ENCODE data around the gene TLCD5.

TLCD5 gene

DNA sequence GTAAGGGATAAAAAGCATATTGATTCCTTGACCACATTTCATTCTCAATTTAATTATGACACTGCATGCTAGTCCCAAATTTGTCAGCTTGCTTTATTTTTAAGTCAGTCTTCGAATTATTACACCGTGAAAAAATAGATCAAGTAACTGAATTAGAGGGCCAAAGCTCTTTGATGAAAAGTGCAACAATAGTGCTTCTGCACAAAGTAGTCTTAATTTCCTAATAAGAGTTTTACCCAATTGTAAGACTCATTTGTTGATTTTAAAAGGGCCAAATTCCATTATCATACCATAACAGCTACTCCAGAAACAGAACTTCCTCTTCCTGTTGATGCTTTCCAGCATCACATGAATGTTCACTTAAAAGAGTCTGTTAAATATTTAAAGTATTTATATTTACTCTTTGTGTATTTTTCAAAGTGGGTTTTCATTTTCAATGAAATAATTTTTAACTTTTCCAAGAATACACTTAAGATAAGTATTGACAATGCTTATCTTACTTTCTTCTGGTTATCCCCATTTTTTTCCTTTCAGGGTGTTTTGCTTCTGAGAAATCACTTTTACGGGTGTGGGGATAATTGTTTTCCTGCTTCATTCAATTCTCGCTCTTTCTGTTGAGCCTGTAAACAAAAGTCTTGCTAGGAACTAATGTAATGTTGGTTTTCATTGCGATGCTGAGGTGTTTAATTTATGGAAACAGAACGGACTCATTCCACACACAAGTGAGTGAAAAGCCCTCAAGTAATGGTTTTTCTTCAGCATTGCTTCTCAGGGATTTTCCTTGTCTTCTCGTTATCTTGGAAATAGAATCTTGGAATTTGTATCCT lies 13.2 kb downstream of the TLCD5 start:
- DNase-seq = no peak

DNA sequence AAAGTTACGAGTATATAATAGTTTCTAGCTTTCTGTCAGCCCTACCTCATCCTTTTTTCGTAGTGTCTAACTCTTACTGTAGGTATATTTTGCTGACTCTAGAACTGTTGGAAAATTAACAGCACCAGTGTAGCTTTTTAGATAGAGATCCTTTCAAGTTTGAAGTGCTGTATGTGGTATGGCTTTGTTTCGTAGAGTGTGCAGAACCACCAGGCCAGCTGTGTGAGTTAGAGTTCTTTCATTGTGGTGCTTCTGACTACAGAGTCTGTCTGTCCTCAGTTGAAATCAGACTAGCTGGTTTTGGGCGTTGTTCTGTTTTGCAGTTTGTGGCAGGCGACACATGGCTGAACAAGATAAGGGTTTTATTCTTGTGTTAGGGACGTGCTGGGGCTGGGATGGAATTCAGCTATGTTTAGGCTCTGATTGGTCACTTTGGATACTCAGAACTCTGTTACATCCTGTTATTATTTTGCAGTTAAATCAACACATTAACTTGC lies 14.3 kb downstream of the TLCD5 start:
- no peak for DNase-seq

DNA sequence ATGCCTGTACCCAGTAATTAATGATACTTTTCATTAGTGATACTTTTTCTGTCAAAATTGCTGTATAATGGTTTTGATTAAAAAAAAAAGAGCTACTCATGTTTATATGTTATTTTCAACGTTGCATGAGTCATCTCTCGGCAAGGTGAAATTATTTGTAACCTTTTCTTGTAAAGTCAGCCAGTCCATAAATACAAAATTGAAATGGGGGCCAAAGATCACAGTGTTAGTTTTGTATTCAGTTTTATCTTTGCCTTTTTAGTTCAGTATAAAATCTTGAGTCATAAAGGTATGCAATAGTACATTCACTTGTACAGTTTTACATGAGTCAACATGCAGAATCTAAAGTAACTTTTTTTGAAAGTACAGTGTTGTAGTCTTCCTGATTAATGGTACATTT lies 15.4 kb downstream of the TLCD5 start:
- DNase-seq = no peak

DNA sequence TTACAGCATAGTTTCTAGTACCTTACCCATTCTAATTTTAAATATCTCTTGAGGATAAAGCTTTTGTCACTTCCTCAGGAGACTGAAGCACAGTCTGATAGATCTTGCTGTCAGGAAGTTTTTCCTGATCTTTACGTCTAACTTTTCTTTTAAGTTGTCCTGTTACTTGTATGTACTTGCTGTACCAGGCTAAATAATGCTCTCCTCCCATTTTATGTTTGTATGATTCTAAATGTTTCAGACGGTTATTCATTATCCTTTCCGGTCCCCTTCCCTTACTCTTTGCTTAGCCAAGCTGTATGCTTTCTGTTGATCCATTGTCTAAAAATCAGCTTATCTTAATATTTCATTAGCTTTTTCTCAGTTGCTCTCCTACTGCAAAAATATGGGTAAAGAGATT lies 17.1 kb downstream of the TLCD5 start:
- DNase-seq = no peak

DNA sequence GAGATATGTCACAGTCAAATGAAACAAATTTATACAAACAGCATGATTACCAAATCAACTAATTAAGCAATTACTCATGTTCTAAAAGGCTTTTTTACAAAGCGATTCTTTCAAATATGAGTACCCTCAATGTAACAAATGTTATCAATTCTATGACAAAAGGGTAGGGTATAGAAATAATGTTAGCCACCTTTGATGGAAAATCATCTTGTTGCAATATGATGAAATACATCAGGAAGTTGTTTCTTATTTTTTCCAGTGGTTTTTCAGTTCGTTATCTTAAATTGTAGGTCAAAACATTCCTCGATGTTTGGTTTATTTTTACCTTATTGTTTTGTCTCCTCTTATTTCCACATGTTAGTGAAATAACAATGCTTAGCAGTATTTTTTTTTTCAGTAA lies 17.6 kb downstream of the TLCD5 start:
- no peak for DNase-seq

DNA sequence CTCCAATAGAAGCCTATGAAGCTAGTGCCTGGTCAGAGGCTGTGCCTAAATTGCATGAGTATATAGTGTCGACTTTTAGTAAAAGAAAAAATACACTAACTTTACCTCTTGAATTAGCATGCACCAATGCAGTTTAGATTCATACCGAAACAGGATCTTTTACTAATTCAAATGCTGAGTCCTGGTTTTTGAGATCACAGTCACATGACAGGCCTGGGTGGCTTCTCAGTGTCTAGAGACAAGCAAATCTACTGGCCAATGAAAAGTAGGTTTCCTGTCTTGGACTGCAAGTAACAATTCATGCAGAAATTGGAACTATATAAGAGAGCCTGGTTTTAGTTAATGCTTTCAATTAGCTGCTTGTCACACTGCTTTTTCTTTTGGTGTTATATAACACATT lies 18.3 kb downstream of the TLCD5 start:
- no peak for DNase-seq

DNA sequence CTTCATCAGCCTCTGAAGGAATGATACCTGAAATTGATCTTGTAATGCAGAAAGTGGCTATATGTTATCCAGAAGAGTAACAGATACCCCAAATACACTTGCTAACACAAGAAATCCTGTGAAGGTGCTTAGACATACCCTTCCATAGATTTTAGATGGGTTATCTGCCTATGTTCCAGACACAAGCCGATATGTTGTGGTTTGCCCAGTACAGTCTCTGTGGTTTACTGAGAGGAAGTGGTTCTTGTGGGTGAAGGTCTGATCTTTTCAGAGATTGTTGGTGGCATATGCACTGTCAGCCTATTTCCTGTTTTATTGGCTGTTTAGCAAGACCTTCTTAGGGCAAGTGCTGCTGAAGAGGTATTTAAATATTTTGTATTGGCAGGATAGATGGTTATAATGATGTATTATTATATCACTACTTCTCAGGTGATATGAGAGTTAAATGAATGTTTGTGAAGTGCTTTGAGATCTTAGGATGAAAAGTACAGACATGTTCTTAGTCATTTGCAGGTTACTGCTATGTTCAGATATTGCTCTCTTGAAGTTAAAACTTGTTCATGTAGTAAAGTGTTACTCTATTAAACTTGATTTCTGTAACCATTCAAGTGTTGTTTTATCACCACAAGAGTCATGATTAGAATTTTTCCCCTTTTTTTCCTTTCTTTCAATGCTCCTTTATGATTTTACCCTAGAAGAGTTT lies 19.4 kb downstream of the TLCD5 start:
- DNase-seq = no peak

DNA sequence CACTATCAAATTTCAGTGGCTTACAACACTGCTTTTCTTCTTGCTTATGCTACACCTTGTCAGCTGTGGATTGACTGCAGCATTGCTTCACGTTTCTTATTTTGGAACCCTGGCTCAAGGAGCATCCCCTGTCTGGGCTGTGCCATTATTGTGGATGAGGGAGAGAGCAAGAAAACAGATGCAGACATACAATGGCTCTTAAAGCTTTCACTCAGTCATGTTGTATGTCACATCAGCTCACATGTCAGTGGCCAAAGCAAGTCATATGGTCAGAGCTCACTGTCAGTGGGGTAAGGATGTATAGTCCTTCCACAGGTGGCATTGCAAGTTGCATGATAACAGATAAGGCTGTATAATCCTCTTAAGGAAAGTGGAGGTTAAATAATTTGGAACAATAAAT lies 21.1 kb downstream of the TLCD5 start:
- DNase-seq = no peak

DNA sequence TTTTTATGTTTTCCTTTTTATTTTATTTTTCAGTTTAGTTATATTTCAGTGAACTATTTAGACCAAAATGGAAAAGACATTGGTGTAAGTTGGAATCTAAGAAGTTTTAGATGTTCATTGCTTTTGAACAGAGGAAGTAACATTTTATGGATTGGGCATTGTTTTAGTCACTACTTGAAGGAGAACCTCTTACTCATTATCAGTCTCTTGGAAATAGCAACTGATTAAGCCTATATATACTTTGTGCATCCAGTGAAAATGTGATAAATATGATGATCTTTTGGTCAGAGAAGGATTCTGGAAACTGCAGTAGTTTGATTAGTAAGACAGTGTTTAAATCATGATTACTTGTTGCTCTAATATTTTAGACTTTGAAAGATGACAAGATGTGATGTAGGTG lies 25.5 kb downstream of the TLCD5 start:
- DNase-seq = no peak

DNA sequence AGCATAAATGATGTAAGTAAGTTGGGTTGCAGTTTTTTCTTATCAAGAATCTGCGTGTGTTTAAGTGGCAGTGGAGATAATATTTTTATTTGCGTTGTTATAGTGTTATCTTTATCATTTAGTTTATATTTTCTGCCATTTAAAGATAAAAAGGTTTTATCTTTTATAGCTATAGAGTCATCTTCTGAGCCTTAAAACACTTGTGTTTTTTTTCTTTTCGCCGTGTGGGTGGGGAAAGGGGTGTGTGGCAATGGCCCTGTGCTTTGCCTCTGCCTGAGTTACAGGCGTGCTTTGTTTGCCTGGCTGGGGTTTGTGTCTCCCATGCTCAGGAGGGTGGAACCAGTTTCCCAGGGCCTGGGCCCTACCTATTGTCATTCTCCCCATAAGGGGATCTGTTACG lies 27.3 kb downstream of the TLCD5 start:
- DNase-seq = no peak

DNA sequence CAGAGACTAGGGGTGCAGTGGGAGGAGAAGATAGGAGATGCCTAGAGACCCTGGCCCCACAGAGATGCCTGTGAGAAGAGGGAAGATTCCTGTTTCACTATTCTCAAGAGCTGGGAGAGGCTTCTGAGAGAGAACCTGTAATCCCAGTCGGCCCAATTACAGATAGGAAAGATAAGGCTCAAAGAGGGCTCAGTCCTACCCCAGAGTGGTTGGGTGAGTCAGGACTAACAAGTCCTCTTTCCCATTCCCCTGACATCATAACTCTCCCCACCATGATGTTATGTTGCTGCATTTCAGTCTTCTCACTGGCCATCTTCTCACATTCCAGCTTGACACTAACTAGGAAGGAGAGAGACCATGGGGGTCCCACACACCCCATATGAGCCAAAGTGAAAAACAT lies 29.0 kb downstream of the TLCD5 start:
- DNase-seq = no peak

DNA sequence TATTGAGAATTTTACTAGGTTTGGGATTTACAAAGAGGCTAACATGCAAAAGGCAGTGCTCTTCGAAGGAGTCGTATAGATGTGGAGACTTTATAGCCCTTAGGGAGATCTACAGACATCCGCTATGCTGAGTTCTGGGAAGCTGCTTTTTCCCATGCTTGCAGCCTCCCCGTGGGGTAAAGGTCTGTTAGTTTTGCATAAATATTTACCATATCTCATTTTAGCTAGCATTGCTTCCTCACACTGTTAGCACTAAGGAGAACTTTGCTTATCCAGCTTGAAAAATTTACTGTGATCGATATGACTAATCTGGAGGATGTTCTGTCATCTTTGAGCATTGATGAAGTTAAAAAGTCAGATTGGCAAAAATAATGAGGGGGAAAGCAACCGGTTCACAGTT lies 29.7 kb downstream of the TLCD5 start:
- no peak for DNase-seq

DNA sequence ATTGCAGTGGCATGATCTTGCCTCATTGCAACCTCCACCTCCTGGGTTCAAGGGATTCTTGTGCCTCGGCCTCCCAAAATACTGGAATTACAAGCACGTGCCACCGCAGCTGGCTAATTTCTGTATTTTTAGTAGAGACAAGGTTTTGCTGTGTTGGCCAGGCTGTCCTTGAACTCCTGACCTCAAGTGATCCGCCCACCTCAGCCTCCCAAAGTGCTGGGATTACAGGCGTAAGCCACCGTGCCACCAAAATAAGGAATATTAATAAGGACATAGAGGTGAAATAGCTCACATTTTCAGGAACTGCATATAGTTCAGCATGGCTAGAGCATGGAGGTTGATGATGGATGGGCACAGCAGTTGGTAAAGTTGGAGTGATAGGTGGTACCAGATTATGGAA lies 32.5 kb downstream of the TLCD5 start:
- DNase-seq = no peak

DNA sequence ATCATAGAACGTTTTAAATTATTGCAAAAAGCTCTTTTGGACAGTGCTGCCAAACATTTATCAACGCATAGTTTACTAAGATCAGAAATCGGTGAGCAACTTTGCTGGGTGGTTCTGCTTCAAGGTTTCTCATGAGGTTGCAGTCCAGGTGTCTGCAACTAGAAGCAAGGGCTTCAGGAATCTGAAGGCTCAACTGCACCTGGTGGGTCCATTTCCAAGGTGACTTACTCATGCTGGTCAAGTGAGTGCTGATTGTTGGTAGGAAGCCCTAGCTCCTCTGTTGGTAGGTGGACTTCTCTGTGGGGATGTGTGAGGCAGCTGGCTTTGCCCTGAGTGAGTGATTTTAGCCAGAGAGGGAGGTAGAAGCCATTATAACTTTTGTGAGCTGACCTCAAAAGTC lies 33.6 kb downstream of the TLCD5 start:
- DNase-seq = no peak

DNA sequence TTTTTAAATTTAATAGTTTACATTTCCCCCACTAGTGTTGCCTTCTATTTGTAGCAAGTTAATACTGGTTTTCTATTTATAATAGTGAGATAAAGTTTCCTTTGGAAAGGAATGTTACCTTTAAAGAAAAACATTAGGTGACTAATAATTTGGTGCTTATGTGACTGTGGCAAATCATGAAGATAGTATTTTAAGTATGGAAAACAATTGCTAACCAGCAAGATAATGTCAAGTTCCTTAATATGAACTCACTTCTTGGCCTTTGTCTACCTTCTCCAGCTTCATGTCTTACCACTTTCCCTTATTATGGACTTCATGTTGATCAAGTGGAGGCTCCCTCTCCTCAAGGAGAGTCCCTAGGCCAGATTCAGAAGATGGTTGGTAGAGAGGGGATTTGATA lies 38.3 kb downstream of the TLCD5 start:
- no peak for DNase-seq

DNA sequence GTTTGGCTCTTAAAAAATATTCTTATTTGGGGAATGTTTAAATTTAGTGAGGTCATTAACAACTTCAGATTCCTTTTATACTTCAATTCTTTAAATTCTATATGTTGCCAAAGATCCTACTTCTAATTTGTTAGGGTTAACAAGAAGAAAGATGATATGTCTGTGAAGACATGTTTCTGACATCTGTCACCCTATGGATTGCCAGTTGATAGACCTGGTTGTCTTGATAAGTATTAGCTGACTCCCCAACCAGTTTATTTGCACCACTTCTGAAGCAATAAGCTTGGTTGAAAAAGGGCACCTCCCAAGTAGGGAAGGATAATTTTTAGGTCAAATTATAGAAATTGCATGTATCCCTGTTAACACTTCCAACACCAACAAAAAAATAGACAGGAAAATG lies 40.4 kb downstream of the TLCD5 start:
- DNase-seq = no peak

DNA sequence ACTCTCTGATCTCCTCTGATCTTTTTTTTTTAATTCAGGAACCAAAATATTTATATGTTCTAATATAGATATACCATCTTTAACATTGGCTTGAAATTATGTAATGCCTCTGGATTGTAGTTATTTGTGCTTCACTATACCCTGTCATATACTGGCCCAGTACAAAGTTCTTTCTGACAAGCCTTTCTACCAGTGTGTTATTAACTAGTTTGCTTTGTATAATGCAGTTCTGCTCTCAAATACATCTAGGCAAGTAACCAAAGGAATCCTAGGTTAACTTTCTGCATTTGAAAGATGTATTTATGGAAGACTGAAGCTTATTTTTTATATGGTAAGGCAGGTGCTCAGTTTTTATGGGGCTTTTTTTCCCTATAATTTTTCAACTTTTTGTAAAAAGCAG lies 47.2 kb downstream of the TLCD5 start:
- DNase-seq = no peak

DNA sequence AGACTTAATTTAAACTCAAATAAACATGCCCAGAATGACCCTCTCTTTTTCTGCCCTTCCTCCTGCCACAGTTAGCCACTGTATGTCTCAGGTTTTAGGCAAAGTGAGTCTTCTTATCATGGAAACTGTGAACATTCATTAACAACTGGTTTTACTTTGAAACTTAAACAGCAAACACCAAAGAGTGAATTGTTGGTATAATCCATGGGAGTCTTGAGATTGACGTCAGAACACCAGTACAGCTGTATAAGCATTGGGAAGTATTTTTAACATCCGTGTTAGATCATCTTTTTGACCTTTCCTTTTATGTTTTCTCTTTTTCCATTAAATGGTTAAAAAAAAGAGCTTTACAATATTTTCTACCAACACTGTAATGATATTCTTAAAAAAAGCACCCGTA lies 50.0 kb downstream of the TLCD5 start:
- DNase-seq = no peak

DNA sequence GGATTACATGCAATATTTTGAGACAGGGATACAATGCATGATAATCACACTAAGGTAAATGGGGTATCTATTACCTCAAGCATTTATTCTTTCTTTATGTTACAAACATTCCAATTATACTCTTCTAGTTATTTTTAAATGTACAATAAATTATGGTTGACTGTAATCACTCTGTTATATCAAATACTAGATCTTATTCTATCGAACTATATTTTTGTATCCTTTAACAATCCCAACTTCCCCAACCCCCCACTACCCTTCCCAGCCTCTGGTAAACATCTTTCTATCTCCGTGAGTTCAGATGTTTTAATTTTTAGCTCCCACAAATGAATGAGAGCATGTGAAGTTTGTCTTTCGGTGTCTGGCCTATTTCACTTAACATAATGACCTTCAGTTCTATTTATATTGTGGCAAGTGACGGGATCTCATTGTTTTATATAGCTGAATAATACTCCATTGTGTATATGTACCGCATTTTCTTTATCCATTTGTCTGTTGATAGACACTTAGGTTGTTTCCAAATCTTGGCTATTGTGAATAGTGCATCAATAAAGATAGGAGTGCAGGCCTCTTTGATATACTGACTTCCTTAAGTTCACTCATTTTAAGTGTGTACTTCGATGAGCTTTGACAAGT lies 51.6 kb downstream of the TLCD5 start:
- DNase-seq = no peak

DNA sequence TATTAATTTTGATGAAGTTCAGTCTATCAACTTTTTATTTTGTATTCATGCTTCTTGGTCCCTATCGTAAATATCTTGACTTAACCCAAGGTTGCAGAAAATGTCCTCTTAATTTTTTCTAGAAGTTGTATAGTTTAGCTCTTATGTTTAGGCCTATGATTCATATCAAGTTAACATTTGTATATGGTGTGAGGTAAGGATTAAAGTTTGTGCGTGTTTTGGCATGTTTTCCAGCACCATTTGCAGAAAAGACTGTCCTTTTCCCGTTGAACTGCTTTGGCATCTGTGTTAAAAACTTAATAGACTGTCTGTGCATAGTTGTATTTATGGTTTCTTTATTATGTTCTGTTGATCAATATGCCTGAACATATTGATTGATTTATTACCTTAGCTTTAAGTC lies 53.4 kb downstream of the TLCD5 start:
- DNase-seq = no peak

DNA sequence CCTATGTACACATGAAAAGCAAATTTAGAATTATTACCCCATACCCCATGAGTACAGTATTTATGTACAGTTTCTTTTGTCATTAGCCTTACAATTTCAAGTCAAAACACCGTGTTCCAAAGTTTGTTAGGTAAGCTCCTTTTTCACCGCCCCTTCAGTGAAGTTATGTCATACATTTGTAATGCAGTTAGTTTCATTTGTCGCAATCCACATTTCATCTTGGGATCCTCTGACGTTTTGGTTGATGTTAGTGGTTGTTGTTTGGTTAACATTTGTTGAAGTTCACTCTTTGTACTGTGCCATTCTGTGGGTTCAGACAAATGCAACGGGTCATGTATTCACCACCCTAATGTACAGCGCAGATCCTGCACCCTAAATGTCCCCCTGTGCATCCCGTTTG lies 56.3 kb downstream of the TLCD5 start:
- no peak for DNase-seq

Measured in activated CD4-positive, CD25-positive, alpha-beta regulatory T cell (primary cell).